DND-41 (cell line): ENCODE measurements around the gene TARS2.

Source experiments
- ATAC-seq: fragments of 200-7000 bp; cut with Tn5 transposase; 3 replicates; pipeline ENCODE4 v1.9.1; 2021; ENCODE audit warnings: low read depth; ENCODE audit not compliant: insufficient read depth
- DNase-seq: peaks from one replicate; pipeline ENCODE4 v3.0.0-alpha.2; 2020
- H2AFZ ChIP-seq: 2 replicates; pipeline ENCODE4 v1.6.0; 2012; ENCODE audit warnings: low read depth, low read length
- H3K27ac ChIP-seq: 2 replicates; pipeline ENCODE4 v1.5.1; 2012; ENCODE audit warnings: low read length, inconsistent platforms
- H3K27me3 ChIP-seq: fragments of 200-600 bp; sonication (generic); 2 replicates; pipeline ENCODE4 v1.6.0; 2012; ENCODE audit warnings: low read length, mild to moderate bottlenecking, inconsistent platforms; ENCODE audit not compliant: insufficient read depth, poor library complexity
- H3K36me3 ChIP-seq: 2 replicates; pipeline ENCODE4 v1.5.1; 2012; ENCODE audit warnings: low read length, inconsistent platforms; ENCODE audit not compliant: insufficient read depth
- H3K4me1 ChIP-seq: 2 replicates; pipeline ENCODE4 v1.5.1; 2012; ENCODE audit warnings: mild to moderate bottlenecking, low read length; ENCODE audit not compliant: insufficient read depth
- H3K4me2 ChIP-seq: 2 replicates; pipeline ENCODE4 v1.6.0; 2012; ENCODE audit warnings: mild to moderate bottlenecking, moderate library complexity, low read length, inconsistent platforms; ENCODE audit not compliant: insufficient read depth
- H3K4me3 ChIP-seq, 2 experiments: fragments of 200-600 bp in 1 of 2; shearing (Covaris generic) in 1 of 2; 2 replicates each; pipeline ENCODE4 v1.5.1; 2012 to 2016; ENCODE audit warnings: inconsistent platforms in 2 of 2, low read length in 2 of 2, mild to moderate bottlenecking in 2 of 2, low read depth in 1 of 2, moderate library complexity in 1 of 2
- H3K79me2 ChIP-seq: 2 replicates; pipeline ENCODE4 v1.6.0; 2012; ENCODE audit warnings: low read length, inconsistent platforms; ENCODE audit not compliant: insufficient read depth
- H3K9ac ChIP-seq: 2 replicates; pipeline ENCODE4 v1.6.0; 2012; ENCODE audit warnings: low read depth, mild to moderate bottlenecking, inconsistent platforms, low read length, moderate library complexity
- H3K9me3 ChIP-seq: 2 replicates; pipeline ENCODE4 v1.5.1; 2012; ENCODE audit warnings: low read length, moderate library complexity, mild to moderate bottlenecking, inconsistent platforms; ENCODE audit not compliant: insufficient read depth, severe bottlenecking
- H4K20me1 ChIP-seq: 2 replicates; pipeline ENCODE4 v1.6.0; 2012; ENCODE audit warnings: low read length; ENCODE audit not compliant: insufficient read depth
- CTCF ChIP-seq: IDR thresholded peaks from 2 replicates; pipeline ENCODE4 v1.5.1; 2012; ENCODE audit warnings: borderline replicate concordance, low read length, moderate library complexity, mild to moderate bottlenecking; ENCODE audit not compliant: poor library complexity, severe bottlenecking; ENCODE audit errors: extremely low read depth
- EZH2 ChIP-seq: IDR thresholded peaks from 3 replicates; pipeline ENCODE4 v1.6.1; 2012; ENCODE audit warnings: borderline replicate concordance, low read depth, mild to moderate bottlenecking, moderate library complexity, low read length, inconsistent platforms; ENCODE audit not compliant: severe bottlenecking

Gene TARS2

GRCh38 chr1:150493175-150493574, 6.0 kb downstream of the TARS2 start:
- peaks cover 58% of the 10 kb centered on the region for H3K36me3 ChIP-seq
- no peak for DNase-seq
- H3K27me3 ChIP-seq = no peaks in the 10 kb centered on the region
- H3K4me2 ChIP-seq = no peak overlapping the region
- no peak overlapping the region for H3K27ac ChIP-seq
- H3K9me3 ChIP-seq = no peaks in the 10 kb centered on the region
- TF ChIP-seq EZH2 (no peak), CTCF (no peak)
- no peak overlapping the region for H3K4me3 ChIP-seq
- H4K20me1 ChIP-seq = no peaks in the 10 kb centered on the region
- ATAC-seq = no peak
- H3K4me1 ChIP-seq = peaks cover 9% of the 10 kb centered on the region
- H3K79me2 ChIP-seq = peaks cover 7% of the 10 kb centered on the region
- no peak overlapping the region for H3K9ac ChIP-seq
- no peak overlapping the region for H2AFZ ChIP-seq

GRCh38 chr1:150498342-150498741, 11.1 kb downstream of the TARS2 start:
- Histone ChIP-seq H3K4me3 (no peak overlapping the region), H3K9me3 (no peaks in the 10 kb centered on the region), H3K4me1 (no peaks in the 10 kb centered on the region), H3K36me3 (peaks cover 47% of the 10 kb centered on the region), H3K79me2 (no peaks in the 10 kb centered on the region), H4K20me1 (no peaks in the 10 kb centered on the region), H2AFZ (no peak overlapping the region), H3K4me2 (no peak overlapping the region), H3K27me3 (no peaks in the 10 kb centered on the region), H3K27ac (no peak overlapping the region), H3K9ac (no peak overlapping the region)
- DNase-seq (no peak), ATAC-seq (no peak)
- TF ChIP-seq EZH2 (no peak), CTCF (no peak)

- Histone ChIP-seq H3K27ac (no peak overlapping the region), H3K9me3 (no peaks in the 10 kb centered on the region), H3K27me3 (no peaks in the 10 kb centered on the region), H2AFZ (no peak overlapping the region), H3K4me3 (no peak overlapping the region), H3K4me1 (no peaks in the 10 kb centered on the region), H3K4me2 (no peak overlapping the region), H3K36me3 (peaks cover 50% of the 10 kb centered on the region), H3K79me2 (no peaks in the 10 kb centered on the region), H4K20me1 (no peaks in the 10 kb centered on the region), H3K9ac (no peak overlapping the region)
- DNase-seq (no peak), ATAC-seq (no peak)
- TF ChIP-seq CTCF (no peak), EZH2 (no peak)
Measured at GRCh38 chr1:150505431-150505830, 18.2 kb downstream of the TARS2 start.
